HG03066 (cell line): ENCODE measurements around the gene NEK11.
A peak's percentile ranks its signal among the peaks of the same experiment; 100 is the strongest.

Source experiments
- ATAC-seq: cut with Tn5 transposase; IDR thresholded peaks from one replicate; pipeline ENCODE4 v1.9.1; 2021; ENCODE audit warnings: low read depth; ENCODE audit not compliant: unreplicated experiment

NEK11 gene

GRCh38 chr3:131026321-131027151, at the start of gene NEK11, which contains the start of gene ASTE1:
NEK11 (plus strand) TSS chr3:131026877; CDS start chr3:131029709, 2,832 bp downstream.
ASTE1 (minus strand) TSS chr3:131026825; CDS start chr3:131025306, 1,519 bp downstream.
- peak; percentile 99 for ATAC-seq

- no peak for ATAC-seq
Measured at GRCh38 chr3:130979117-130979516, 47.6 kb upstream of the NEK11 start.

GRCh38 chr3:130981469-130981868, 45.2 kb upstream of the NEK11 start:
- no peak for ATAC-seq

GRCh38 chr3:130990282-130990681, 36.4 kb upstream of the NEK11 start:
- ATAC-seq, result no peak

GRCh38 chr3:130991126-130991525, 35.6 kb upstream of the NEK11 start:
- no peak for ATAC-seq

- no peak for ATAC-seq
Measured at GRCh38 chr3:130992344-130992743, 34.3 kb upstream of the NEK11 start.

GRCh38 chr3:130997289-130997688, 29.4 kb upstream of the NEK11 start:
- ATAC-seq, result no peak

GRCh38 chr3:131001071-131001470, 25.6 kb upstream of the NEK11 start:
- ATAC-seq, result no peak

- no peak for ATAC-seq
Measured at GRCh38 chr3:131004603-131005002, 22.1 kb upstream of the NEK11 start.

- no peak for ATAC-seq
Measured at GRCh38 chr3:131007256-131007655, 19.4 kb upstream of the NEK11 start.

- ATAC-seq, result no peak
Measured at GRCh38 chr3:131007782-131008181, 18.9 kb upstream of the NEK11 start.

GRCh38 chr3:131008326-131008725, 18.4 kb upstream of the NEK11 start:
- ATAC-seq, result no peak

GRCh38 chr3:131009698-131010097, 17.0 kb upstream of the NEK11 start:
- no peak for ATAC-seq

- no peak for ATAC-seq
Measured at GRCh38 chr3:131018970-131019369, 7.7 kb upstream of the NEK11 start.

- no peak for ATAC-seq
Measured at GRCh38 chr3:131020122-131020693, 6.5 kb upstream of the NEK11 start.

- ATAC-seq, result no peak
Measured at GRCh38 chr3:131025539-131025938, 1.1 kb upstream of the NEK11 start.

GRCh38 chr3:131028844-131029243, 2.2 kb downstream of the NEK11 start:
- no peak for ATAC-seq

GRCh38 chr3:131031660-131032059, 5.0 kb downstream of the NEK11 start:
- ATAC-seq, result no peak

GRCh38 chr3:131033480-131034080, 6.9 kb downstream of the NEK11 start:
- ATAC-seq, result no peak

- ATAC-seq, result no peak
Measured at GRCh38 chr3:131036200-131036816, 9.6 kb downstream of the NEK11 start.

- ATAC-seq, result no peak
Measured at GRCh38 chr3:131036986-131037385, 10.3 kb downstream of the NEK11 start.
